NOMO-1 (cell line): ENCODE data around the gene LAMA5.

Experiments
- DNase-seq, 2 experiments: peaks; one replicate each; lab custom pipeline; 2025; ENCODE audit not compliant: unreplicated experiment in 2 of 2; lab: John Stamatoyannopoulos, UW

LAMA5 gene

DNA sequence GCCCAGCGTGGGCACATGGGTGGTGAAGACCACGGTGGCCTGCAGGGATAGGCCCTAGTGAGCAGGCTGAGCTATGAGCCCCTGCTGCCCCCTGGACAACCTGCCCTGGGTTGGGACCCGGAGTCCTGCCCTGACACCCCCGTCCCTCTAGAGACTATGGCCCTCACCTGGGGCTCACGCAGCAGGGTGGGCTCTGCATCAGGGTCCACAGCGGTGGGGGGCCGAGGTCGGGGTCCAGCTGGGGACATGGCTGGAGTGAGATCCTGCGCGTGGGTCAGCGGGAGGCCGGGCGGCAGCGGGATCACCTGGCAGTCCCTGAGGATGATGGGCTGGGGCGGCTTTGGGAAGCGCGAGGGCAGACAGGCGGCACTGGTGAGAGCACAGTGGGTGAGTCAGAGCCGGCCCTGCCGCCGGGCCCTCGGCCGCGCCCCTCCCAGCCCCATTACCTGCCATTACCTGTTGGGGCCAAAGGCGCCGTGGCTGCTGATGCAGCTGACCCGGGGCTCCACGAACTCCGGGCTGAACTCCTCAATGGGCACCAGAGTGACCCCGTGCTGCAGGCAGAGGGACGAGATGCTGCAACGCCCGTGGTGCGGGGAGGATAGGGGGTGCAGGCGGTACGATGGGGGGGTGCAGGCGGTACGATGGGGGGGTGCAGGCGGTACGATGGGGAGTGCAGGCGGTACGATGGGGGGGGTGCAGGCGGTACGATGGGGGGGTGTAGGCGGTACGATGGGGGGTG is 36.4 kb downstream of the LAMA5 start:
- no peak for DNase-seq

GRCh38 chr20:62329389-62330377 is 37.4 kb downstream of the LAMA5 start:
- DNase-seq = no peak

DNA sequence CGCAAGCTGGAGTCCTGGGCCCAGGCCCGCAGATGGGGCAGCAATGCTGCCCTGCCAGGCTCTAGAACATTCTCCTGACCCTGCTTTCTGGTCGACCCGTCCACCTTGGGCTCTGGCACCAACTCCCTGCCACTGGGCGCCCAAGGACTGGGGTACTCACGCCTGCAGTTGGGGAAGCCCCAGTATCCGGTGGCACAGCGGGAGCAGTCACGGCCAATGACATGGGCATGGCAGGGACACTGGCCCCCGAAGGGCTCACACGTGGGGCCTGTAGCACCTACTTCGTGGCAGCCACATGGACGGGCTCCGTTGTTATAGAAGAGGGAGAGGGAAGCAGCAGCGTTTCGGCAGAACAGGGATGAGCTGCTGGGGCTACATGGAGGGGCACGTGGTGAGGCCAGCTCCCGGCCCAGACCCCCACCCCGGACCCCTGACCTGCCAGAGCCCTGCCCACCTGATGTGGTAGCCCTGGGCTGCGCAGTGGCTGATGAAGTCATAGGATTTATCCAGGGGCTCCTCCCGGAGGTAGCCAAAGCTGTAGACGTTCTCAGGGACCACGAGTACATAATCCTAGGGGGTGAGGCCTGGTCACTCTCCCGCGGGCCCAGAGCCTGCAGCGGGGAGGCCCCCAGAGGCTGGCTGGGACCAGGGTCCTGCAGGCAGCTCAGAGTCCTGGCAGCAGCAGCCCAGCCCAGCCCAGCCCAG is 38.3 kb downstream of the LAMA5 start:
- no peak for DNase-seq

DNA sequence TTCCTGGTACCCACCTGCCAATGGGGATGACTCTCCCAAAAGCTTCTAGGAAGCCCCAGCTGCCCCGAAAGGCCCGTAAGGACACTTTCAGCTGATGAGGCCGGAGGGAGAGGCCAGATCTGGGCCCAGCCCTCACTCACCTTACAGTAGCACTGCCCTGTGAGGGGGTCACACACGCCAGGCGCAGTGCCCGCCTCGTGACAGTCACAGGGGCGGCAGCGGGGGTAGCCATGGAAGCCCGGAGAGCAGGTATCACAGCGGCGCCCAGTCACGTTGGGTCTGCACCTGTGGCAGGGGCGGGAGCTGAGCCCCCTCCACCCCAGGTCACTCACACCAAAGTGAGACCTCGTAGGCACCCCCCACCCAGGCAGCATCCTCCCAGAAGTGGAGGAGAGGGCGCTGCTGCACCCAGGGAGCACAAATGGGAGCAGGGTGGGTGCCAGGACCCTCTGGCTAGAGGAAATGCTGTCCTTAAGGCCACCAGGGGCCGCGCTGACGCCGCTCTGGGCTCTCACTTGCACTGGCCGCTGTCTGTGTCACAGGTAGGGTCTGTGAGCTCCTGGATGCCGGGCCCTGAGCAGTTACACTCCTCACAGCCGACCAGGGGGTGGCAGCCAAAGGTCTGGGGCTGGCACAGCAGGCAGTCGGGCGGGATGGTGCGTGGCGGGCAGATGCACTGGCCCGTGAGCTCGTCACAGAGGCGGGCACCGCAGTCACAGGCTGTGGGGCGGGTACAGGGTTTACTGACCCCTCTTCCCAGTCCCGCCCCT is 39.2 kb downstream of the LAMA5 start:
- DNase-seq = no peak

GRCh38 chr20:62326959-62327725 is 40.0 kb downstream of the LAMA5 start:
- DNase-seq = no peak

- DNase-seq = no peak
These were observed 40.6 kb downstream of the LAMA5 start for GRCh38 chr20:62326559-62326958.

GRCh38 chr20:62325172-62325905 is 41.8 kb downstream of the LAMA5 start:
- DNase-seq = no peak

GRCh38 chr20:62323980-62324906 is 42.9 kb downstream of the LAMA5 start:
- DNase-seq = no peak

- DNase-seq = no peak
These were observed 43.7 kb downstream of the LAMA5 start for GRCh38 chr20:62323146-62323979.

DNA sequence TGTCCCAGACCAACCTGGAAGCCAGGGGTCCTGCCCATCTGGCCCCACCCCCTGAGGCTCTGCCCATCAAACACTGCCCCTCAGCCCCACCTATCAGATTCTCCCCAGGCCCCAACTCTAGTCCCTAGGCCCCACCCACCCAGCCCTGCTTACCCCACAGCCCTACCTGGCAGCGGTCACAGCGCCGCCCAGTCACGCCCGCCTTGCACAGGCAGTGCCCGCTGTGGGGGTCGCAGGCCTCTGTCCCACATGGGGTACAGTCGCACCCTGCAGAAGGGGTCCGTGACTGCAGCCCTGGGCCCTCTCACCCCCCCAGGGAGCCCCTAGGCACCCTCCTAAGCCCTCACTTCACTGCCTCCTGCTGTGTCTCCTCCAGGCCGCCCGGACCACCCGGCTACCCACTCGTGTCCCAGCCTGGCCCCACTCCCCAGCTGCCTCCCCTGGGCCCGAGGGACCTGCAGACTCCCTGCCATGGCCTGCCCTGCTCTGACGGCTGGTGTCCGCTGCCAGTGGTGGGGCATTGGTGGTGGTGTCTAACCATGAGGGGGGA is 44.5 kb downstream of the LAMA5 start:
- no peak for DNase-seq

DNA sequence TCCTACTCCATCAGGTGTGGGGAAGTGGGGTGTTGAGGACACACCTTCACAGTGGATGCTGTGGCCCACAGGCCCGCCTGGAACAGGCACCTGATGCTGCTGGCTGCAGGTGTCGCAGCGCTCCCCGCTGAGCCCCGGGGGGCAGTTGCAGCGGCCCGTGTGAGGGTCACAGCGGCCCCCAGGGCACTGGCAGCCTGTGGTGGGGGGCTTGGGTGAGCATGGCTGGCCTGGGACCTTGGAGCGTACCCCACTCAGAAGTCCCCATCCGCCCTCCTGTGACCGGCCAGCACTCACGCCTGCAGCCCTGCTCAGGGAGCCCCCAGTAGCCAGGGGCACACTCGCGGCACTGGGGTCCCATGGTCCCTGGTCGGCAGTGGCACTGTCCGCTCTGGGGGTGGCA is 45.1 kb downstream of the LAMA5 start:
- DNase-seq = no peak

- no peak for DNase-seq
These were observed 45.6 kb downstream of the LAMA5 start for GRCh38 chr20:62321521-62321948.

- DNase-seq = no peak
These were observed 46.3 kb downstream of the LAMA5 start for GRCh38 chr20:62320581-62321354.

- DNase-seq = no peak
These were observed 47.7 kb downstream of the LAMA5 start for GRCh38 chr20:62319346-62319909.
